ENCODE results near the gene CITED2.

The CITED2 gene

GRCh38 chr6:139372326-139373153 is 1.9 kb downstream of the CITED2 start (continued):
- TF ChIP-seq AEBP2 (tag by site-specific recombination; IDR thresholded peaks at IDR 0.05; ENCODE audit: borderline replicate concordance) (no peak), BCL6B (tag by site-specific recombination; IDR thresholded peaks at IDR 0.05) (no peak), ZNF513 (tag by site-specific recombination; IDR thresholded peaks at IDR 0.05) (no peak), ZBTB17 (tag by site-specific recombination; IDR thresholded peaks at IDR 0.05) (peak; percentile 50), PRDM2 (tag by site-specific recombination; IDR thresholded peaks at IDR 0.05; ENCODE audit: borderline replicate concordance) (no peak), ZXDB (tag by site-specific recombination; IDR thresholded peaks at IDR 0.05) (0 out of 2 replicates have a peak, but pooled peaks have one; percentile 22), ZNF138 (tag by site-specific recombination; IDR thresholded peaks at IDR 0.05; ENCODE audit: borderline replicate concordance) (no peak), ZNF610 (tag by site-specific recombination; IDR thresholded peaks at IDR 0.05; ENCODE audit: borderline replicate concordance) (no peak), KLF17 (tag by site-specific recombination; IDR thresholded peaks at IDR 0.05) (no peak), INSM2 (tag by site-specific recombination; IDR thresholded peaks at IDR 0.05) (no peak), TCF7L2 (IDR thresholded peaks at IDR 0.05; ENCODE audit: borderline replicate concordance, low read depth, low read length) (0 out of 2 replicates have a peak, but pooled peaks have one; percentile 8), HOXD13 (CRISPR knock-in tag; IDR thresholded peaks at IDR 0.05; ENCODE audit: borderline replicate concordance) (no peak), SP7 (tag by site-specific recombination; IDR thresholded peaks at IDR 0.05) (0 out of 2 replicates have a peak, but pooled peaks have one; percentile 1), ZNF791 (tag by site-specific recombination; IDR thresholded peaks at IDR 0.05) (no peak), ZNF645 (tag by site-specific recombination; IDR thresholded peaks at IDR 0.05) (no peak), ZNF16 (tag by site-specific recombination; IDR thresholded peaks at IDR 0.05; ENCODE audit: low read depth) (no peak), ZNF335 (tag by site-specific recombination; conservative IDR thresholded peaks at IDR 0.05) (no peak), ZNF792 (tag by site-specific recombination; IDR thresholded peaks at IDR 0.05) (no peak), ZNF140 (tag by site-specific recombination; IDR thresholded peaks at IDR 0.05) (no peak), ZNF747 (tag by site-specific recombination; IDR thresholded peaks at IDR 0.05) (no peak), CTCF (tag by site-specific recombination; IDR thresholded peaks at IDR 0.05) (no peak), ZNF37A (tag by site-specific recombination; IDR thresholded peaks at IDR 0.05) (no peak)
